ENCODE results near the gene TGIF2. TPM values are rescaled to one million over a fixed set of nuclear protein-coding genes. Genes with fewer than 3 reads are reported as not detected.

Gene TGIF2
- total RNA-seq, 4 donors from 2014 or later: 11.0 to 15.1 (median 12.1) TPM

DNA sequence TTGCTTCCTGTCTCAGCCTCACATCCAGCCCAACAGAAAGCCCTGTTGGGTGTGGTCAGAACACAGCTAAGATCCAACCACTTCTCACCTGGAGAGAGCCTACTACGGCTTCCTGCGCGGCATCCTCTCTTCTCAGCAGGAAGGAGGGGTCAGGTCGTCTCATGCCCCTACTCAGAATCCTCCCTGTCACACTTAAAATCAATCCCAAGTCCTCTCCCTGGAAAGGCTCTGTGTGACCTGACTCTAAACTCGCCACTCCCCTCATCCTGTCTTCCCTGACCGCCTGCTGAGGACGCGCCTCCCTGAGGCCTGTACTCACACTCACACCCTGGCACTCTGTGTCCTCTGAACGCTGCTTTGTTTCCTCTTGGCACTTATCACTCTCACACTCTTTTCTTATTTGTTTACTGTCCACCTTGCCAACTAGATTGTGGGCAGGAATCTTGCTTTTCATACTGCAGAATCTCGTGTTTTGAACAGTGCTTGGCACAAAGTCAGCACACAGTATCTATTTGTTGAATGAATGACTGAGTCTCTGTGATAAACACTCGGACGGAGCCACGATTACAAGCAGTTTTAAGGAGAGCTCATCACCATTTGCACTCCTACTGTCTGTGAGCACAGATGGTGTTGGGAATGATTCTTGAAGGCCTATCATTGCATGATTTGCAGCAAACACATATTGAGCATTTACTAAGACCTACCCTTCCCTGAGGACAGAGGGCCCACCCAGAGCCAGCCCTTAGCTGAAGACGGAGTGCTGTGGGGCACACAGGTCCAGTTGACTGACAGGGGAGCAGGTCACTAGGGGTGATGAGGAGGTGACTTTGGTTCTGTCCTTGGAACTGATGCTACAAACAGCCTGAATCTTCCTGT, 50.9 kb downstream of the TGIF2 start:
- ATAC-seq (ENCODE audit: low FRiP score): no peak
- TF ChIP-seq, protein P1, sequence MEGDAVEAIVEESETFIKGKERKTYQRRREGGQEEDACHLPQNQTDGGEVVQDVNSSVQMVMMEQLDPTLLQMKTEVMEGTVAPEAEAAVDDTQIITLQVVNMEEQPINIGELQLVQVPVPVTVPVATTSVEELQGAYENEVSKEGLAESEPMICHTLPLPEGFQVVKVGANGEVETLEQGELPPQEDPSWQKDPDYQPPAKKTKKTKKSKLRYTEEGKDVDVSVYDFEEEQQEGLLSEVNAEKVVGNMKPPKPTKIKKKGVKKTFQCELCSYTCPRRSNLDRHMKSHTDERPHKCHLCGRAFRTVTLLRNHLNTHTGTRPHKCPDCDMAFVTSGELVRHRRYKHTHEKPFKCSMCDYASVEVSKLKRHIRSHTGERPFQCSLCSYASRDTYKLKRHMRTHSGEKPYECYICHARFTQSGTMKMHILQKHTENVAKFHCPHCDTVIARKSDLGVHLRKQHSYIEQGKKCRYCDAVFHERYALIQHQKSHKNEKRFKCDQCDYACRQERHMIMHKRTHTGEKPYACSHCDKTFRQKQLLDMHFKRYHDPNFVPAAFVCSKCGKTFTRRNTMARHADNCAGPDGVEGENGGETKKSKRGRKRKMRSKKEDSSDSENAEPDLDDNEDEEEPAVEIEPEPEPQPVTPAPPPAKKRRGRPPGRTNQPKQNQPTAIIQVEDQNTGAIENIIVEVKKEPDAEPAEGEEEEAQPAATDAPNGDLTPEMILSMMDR (IDR thresholded peaks at IDR 0.05): no peak
- no peak for DNase-seq (ENCODE audit: low spot score)

DNA sequence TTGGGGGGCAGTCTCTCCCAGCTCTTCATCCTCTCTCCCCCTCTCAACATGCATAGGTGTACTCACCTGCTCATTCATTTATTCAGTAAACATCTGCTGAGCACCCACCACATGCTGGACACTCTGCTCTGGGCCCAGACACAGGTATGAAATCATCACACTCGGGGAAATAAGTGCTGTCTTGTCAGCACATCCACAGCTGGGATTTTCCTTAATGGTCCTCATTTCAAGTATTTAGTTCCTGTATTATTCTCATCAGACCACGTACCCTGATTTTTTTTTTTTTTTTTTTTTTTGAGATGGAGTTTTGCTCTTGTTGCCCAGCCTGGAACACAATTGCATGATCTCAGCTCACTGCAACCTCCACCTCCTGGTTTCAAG, 51.5 kb downstream of the TGIF2 start:
- TF ChIP-seq, protein P1 (IDR thresholded peaks at IDR 0.05): no peak
- no peak for DNase-seq (ENCODE audit: low spot score)
- ATAC-seq (ENCODE audit: low FRiP score): no peak

- ATAC-seq (ENCODE audit: low FRiP score) (no peak), DNase-seq (ENCODE audit: low spot score) (no peak)
- TF ChIP-seq, protein P1 (IDR thresholded peaks at IDR 0.05): no peak
Measured at GRCh38 chr20:36628076-36628475, 54.7 kb downstream of the TGIF2 start.

DNA sequence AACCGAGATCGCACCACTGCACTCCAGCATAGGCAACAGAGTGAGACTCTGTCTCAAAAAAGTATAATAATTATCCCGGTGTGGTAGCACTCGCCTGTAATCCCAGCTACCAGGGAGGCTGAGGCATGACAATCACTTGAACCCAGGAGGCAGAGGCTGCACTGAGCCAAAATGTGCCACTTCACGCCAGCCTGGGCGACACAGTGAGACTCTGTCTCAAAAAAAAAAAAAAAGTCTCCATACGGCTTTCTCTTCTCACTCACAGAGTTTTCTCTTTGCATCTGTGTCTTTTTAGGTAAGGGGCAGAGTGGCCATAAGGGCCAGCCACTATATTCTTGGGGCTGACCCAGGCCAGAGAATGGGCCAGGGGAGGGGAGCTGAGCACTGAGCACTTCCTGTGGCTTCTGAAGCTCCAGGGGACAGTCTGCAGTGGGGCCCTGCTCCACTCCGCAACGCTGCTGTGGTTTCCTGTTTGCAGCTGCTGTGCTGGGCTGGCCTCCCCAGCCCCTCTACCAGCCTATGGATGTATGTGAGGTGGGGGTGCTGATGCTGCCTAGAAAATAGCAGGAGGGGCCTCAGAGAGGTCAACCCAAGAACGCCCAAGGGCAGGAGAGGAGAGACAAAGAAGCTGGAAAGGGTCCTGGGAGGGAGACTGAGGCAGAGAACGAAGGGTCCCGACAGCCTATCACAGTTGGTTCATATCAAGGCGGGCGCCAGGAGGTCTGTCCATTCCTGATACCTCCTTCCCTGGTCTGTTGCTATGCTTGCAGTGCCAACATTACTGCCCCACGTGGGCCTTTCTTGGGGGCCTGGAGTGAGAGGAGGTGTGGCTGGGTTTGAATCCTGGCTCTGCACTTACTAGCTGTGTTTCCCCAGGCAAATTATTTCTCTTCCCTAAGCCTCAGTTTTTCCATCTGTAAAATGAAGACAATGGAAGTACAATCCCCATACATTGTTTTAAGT, 56.6 kb downstream of the TGIF2 start:
- TF ChIP-seq, protein P1 (IDR thresholded peaks at IDR 0.05): no peak
- no peak for DNase-seq (ENCODE audit: low spot score)
- no peak for ATAC-seq (ENCODE audit: low FRiP score)

DNA sequence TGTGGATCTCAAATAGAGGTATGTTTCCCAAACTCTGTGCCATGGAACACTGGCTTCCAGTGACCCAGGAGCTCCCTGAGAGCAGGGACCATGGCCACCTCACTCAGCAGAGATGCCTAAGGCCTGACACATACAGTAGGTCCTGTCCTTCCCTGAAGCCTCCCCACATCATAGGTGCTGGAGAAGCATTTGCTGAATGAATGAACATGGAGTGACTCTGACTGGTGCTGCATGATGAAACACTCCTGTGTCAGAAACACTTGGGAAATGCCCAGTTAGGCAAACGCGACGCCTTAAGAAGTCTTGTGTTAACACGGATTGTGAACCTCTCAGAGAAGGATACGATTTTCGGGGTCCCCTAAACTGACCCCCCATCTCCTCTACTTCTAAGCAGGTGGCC, 58.2 kb downstream of the TGIF2 start:
- ATAC-seq (ENCODE audit: low FRiP score): no peak
- TF ChIP-seq, protein P1 (IDR thresholded peaks at IDR 0.05): no peak
- DNase-seq (ENCODE audit: low spot score): no peak

DNA sequence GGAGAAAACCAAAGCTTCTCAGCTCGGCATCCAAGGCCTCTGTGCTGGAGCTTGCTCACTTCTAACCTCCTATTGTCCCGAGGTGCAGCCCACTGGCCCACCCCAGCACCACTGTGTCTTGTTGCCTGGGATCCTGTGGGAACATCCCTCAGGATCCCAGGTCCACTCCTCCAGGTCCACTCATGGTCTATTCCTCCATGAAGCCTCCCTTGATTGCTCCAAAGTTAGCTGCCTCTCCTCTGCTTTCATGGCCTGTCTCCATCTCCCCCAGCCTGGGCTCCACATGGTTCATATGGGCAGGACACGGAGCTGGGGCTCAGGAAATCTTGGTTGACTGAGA, 58.7 kb downstream of the TGIF2 start:
- ATAC-seq (ENCODE audit: low FRiP score) (no peak), DNase-seq (ENCODE audit: low spot score) (no peak)
- TF ChIP-seq, protein P1 (IDR thresholded peaks at IDR 0.05): no peak
